WTC11 (cell line): ENCODE results near the gene HOXA7. TPM values are rescaled to one million over a fixed set of nuclear protein-coding genes. Genes with fewer than 3 reads are reported as not detected.

Experiments used
- ATAC-seq: fragments of 200-7000 bp; cut with Tn5 transposase; 2 replicates; pipeline ENCODE4 v1.10.0; 2021; ENCODE audit warnings: mild to moderate bottlenecking, moderate library complexity
- CTCF ChIA-PET: fragments of 300-600 bp; sonication (Branson Sonifier 250); formaldehyde crosslinking; loops from one replicate; lab custom pipeline; 2021; ENCODE audit warnings: antibody characterized with exemption; lab: Charles Lee
- POLR2A ChIA-PET: fragments of 350-600 bp; sonication (Branson Sonifier 250); formaldehyde crosslinking; loops from one replicate; lab custom pipeline; 2021; ENCODE audit warnings: antibody characterized with exemption; lab: Charles Lee
- DNase-seq: peaks from one replicate; pipeline ENCODE4 v3.0.0; 2021; ENCODE audit warnings: low spot score
- H3K27ac Mint-ChIP-seq: 2 replicates; pipeline ENCODE4 v1.8.0; 2021; ENCODE audit warnings: mixed read lengths
- H3K27me3 Mint-ChIP-seq: 2 replicates; pipeline ENCODE4 v1.8.0; 2021; ENCODE audit warnings: low read depth, mild to moderate bottlenecking, moderate library complexity, mixed read lengths
- H3K36me3 Mint-ChIP-seq: 2 replicates; pipeline ENCODE4 v1.8.0; 2021; ENCODE audit warnings: mixed read lengths
- H3K4me1 Mint-ChIP-seq: 2 replicates; pipeline ENCODE4 v1.8.0; 2022; ENCODE audit warnings: mixed read lengths
- H3K4me3 Mint-ChIP-seq: 2 replicates; pipeline ENCODE4 v1.8.0; 2021; ENCODE audit warnings: mild to moderate bottlenecking, moderate library complexity, mixed read lengths
- H3K9me3 Mint-ChIP-seq: 2 replicates; pipeline ENCODE4 v1.8.0; 2021; ENCODE audit warnings: mixed read lengths
- ATF6 ChIP-seq: sonication (generic); formaldehyde crosslinking; IDR thresholded peaks from 2 replicates; pipeline ENCODE4 v1.8.1; 2023; ENCODE audit warnings: mild to moderate bottlenecking, missing genetic modification reagents
- JAZF1 ChIP-seq: fragments of 250-450 bp; sonication (Bioruptor Pico); IDR thresholded peaks from 2 replicates; pipeline ENCODE4 v1.9.0; 2021; ENCODE audit warnings: moderate library complexity, mild to moderate bottlenecking, inconsistent platforms
- NFYB ChIP-seq: sonication (generic); formaldehyde crosslinking; conservative IDR thresholded peaks from 2 replicates; pipeline ENCODE4 v1.8.0; 2022; ENCODE audit warnings: low read depth, missing genetic modification reagents
- TCF7 ChIP-seq: sonication (generic); formaldehyde crosslinking; IDR thresholded peaks from 2 replicates; pipeline ENCODE4 v1.8.0; 2022; ENCODE audit warnings: mild to moderate bottlenecking, low read depth, missing genetic modification reagents, moderate library complexity
- USF1 ChIP-seq: sonication (generic); formaldehyde crosslinking; IDR thresholded peaks from 2 replicates; pipeline ENCODE4 v1.8.0; 2022; ENCODE audit warnings: mild to moderate bottlenecking, missing genetic modification reagents
- USF2 ChIP-seq: sonication (generic); formaldehyde crosslinking; IDR thresholded peaks from 2 replicates; pipeline ENCODE4 v1.8.1; 2023; ENCODE audit warnings: mild to moderate bottlenecking, missing genetic modification reagents, moderate library complexity
- ZNF532 ChIP-seq: fragments of 250-450 bp; sonication (Bioruptor Pico); IDR thresholded peaks from 2 replicates; pipeline ENCODE4 v1.9.0; 2021; ENCODE audit warnings: mild to moderate bottlenecking, borderline replicate concordance
- ZSCAN18 ChIP-seq: fragments of 250-450 bp; sonication (Bioruptor Pico); IDR thresholded peaks from 2 replicates; pipeline ENCODE4 v2.1.2; 2022; ENCODE audit warnings: mild to moderate bottlenecking, moderate library complexity
- total RNA-seq: library from RNA; stranded (reverse); gene quantifications from 3 replicates; pipeline ENCODE4 v1.2.3, GENCODE V29; 2021

The HOXA7 gene
- total RNA-seq, 1 experiment from 2014 or later = not detected

- no peak for TF ChIP-seq ZSCAN18
- TF ChIP-seq ZNF532 (CRISPR knock-in tag) = no peak
- no peak for TF ChIP-seq JAZF1 (CRISPR knock-in tag)
Measured at GRCh38 chr7:27111042-27111750, 45.3 kb downstream of the HOXA7 start (continued).

GRCh38 chr7:27110186-27111031, 46.1 kb downstream of the HOXA7 start:
- DNase-seq (peak; percentile 72), ATAC-seq (peak; percentile 14)
- no peaks in the 10 kb centered on the region for H3K9me3 Mint-ChIP-seq
- ChIA-PET CTCF (interaction anchor here (1.0 to 1.4 kb wide), 4 partner anchors 9 to 50 kb away, joined by 3 to 4 read pairs (median 4); partner anchors contain the start of gene HOXA1), POLR2A (no interaction called here)
- peak overlapping the region; percentile 55 for H3K4me3 Mint-ChIP-seq
- H3K27me3 Mint-ChIP-seq = peaks cover 95% of the 10 kb centered on the region
- H3K27ac Mint-ChIP-seq = no peak overlapping the region
- H3K4me1 Mint-ChIP-seq = peaks cover 26% of the 10 kb centered on the region
- TF ChIP-seq TCF7 (CRISPR knock-in tag) = no peak
- peak; percentile 91 for TF ChIP-seq USF1 (CRISPR knock-in tag)
- TF ChIP-seq ATF6 (CRISPR knock-in tag) = no peak
- TF ChIP-seq USF2 (CRISPR knock-in tag) = peak; percentile 93
- TF ChIP-seq ZNF532 (CRISPR knock-in tag) = no peak
- TF ChIP-seq NFYB (CRISPR knock-in tag) = peak; percentile 80
- TF ChIP-seq, all 79 proteins: peak for 3
- H3K36me3 Mint-ChIP-seq = no peaks in the 10 kb centered on the region; the same call in 1 of the 2 replicates
